ENCODE data around the gene LGSN.
"Not testable (repeated sequence)": the region's sequence is repeated elsewhere in the genome, so short reads cannot be mapped to it uniquely, and the experiment has no call there.

Gene LGSN

GRCh38 chr6:63306420-63306819, 13.4 kb downstream of the LGSN start:
- no peak for DNase-seq (ENCODE audit: low read depth in 2 of 2)

GRCh38 chr6:63305277-63305676, 14.5 kb downstream of the LGSN start:
- DNase-seq (ENCODE audit: low read depth in 2 of 2) = no peak

GRCh38 chr6:63303476-63303875, 16.3 kb downstream of the LGSN start:
- DNase-seq (ENCODE audit: low read depth in 2 of 2) = no peak

GRCh38 chr6:63299667-63300066, 20.1 kb downstream of the LGSN start:
- no peak for DNase-seq (ENCODE audit: low read depth in 2 of 2)

GRCh38 chr6:63295553-63296194, 24.1 kb downstream of the LGSN start:
- DNase-seq (ENCODE audit: low read depth in 2 of 2) = no peak

GRCh38 chr6:63290492-63291058, 29.2 kb downstream of the LGSN start:
- DNase-seq (ENCODE audit: low read depth in 2 of 2) = no peak

GRCh38 chr6:63289269-63289872, 30.4 kb downstream of the LGSN start:
- no peak for DNase-seq (ENCODE audit: low read depth in 2 of 2)

- no peak for DNase-seq (ENCODE audit: low read depth in 2 of 2)
Observed at GRCh38 chr6:63280639-63281180, 39.1 kb downstream of the LGSN start.

- DNase-seq (ENCODE audit: low read depth in 2 of 2) = no peak
Observed at GRCh38 chr6:63278916-63279315, 40.9 kb downstream of the LGSN start.

GRCh38 chr6:63275953-63276352, 43.8 kb downstream of the LGSN start:
- DNase-seq (ENCODE audit: low read depth in 2 of 2) = no peak

- DNase-seq (ENCODE audit: low read depth in 2 of 2) = not testable (repeated sequence)
Observed at GRCh38 chr6:63274795-63275430, 44.9 kb downstream of the LGSN start.

GRCh38 chr6:63272397-63272796, 47.4 kb downstream of the LGSN start:
- DNase-seq (ENCODE audit: low read depth in 2 of 2) = no peak

GRCh38 chr6:63269470-63269869, 50.3 kb downstream of the LGSN start:
- no peak for DNase-seq (ENCODE audit: low read depth in 2 of 2)

GRCh38 chr6:63268574-63268973, 51.2 kb downstream of the LGSN start:
- DNase-seq (ENCODE audit: low read depth in 2 of 2) = no peak

GRCh38 chr6:63267828-63268227, 52.0 kb downstream of the LGSN start:
- no peak for DNase-seq (ENCODE audit: low read depth in 2 of 2)

GRCh38 chr6:63267046-63267445, 52.7 kb downstream of the LGSN start:
- DNase-seq (ENCODE audit: low read depth in 2 of 2) = no peak

- no peak for DNase-seq (ENCODE audit: low read depth in 2 of 2)
Observed at GRCh38 chr6:63263444-63263843, 56.3 kb downstream of the LGSN start.

GRCh38 chr6:63261820-63262219, 58.0 kb downstream of the LGSN start:
- DNase-seq (ENCODE audit: low read depth in 2 of 2) = no peak

- DNase-seq (ENCODE audit: low read depth in 2 of 2) = no peak
Observed at GRCh38 chr6:63259153-63259552, 60.6 kb downstream of the LGSN start.

- no peak for DNase-seq (ENCODE audit: low read depth in 2 of 2)
Observed at GRCh38 chr6:63249875-63250482, 69.8 kb downstream of the LGSN start.

- no peak for DNase-seq (ENCODE audit: low read depth in 2 of 2)
Observed at GRCh38 chr6:63246581-63246980, 73.2 kb downstream of the LGSN start.

GRCh38 chr6:63245909-63246308, 73.9 kb downstream of the LGSN start:
- DNase-seq (ENCODE audit: low read depth in 2 of 2) = no peak
